ENCODE measurements around the gene PCDH8. TPM values are rescaled to one million over a fixed set of nuclear protein-coding genes. Genes with fewer than 3 reads are reported as not detected.

Gene PCDH8
- polyA plus RNA-seq, 1 experiment, result not detected

- no peak for DNase-seq (ENCODE audit: low read depth, low spot score)
- Histone ChIP-seq H3K4me3 (ENCODE audit: low read depth, low read length) (peak overlapping the region; percentile 55), H3K27ac (ENCODE audit: low read depth, low read length) (no peak overlapping the region), H3K9me3 (ENCODE audit: control insufficient read depth, insufficient read depth, low read length) (peaks cover 35% of the 10 kb centered on the region; the same call in 1 of the 2 replicates), H3K27me3 (ENCODE audit: control insufficient read depth, insufficient read depth, low read length) (peaks cover 51% of the 10 kb centered on the region)
- ChIA-PET POLR2A (interaction anchor here (0.9 kb wide), 1 partner anchor 199 kb away, joined by 3 read pairs; the partner anchor contains the start of gene SUGT1), CTCF (no interaction called here)
- no peak for TF ChIP-seq CTCF (IDR thresholded peaks at IDR 0.05; ENCODE audit: low read depth, low read length)
Observed at GRCh38 chr13:52851137-52851962, 2.9 kb upstream of the PCDH8 start.

DNA sequence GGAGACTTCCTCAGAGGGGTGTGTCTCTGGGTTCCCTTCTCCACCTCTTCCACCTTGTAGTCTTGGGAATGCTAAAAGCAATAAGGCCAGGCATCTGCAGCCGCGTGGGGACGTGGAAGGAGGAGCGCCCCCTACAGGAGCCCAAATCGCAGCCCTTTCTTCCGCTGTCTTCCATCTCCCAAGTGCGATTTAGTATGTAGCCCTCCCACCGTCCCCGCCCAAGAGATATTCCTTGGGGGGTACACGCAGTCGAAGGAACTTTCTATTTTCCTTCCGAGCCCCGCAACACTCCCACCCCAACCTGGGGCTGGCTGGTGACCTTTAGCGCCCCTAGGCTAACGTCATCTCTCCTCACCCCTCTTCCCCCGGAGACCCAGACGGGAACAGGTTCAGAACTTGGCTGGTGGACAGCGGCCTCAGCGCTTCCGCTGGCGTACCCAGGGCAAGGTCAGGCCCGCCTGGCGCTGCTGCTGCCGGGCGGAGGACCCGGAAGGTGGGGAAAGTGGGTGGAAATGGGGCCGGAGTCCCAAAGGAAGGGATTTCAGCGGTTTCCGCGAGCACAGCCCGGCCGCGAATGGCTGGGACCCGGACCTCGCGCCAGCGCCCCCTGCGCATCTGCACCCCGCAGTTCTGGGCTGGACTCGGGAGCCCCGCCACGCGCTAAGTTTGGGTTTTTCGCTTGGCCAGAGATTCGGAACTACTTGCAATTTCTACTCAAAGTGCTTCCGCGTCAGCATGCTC is 2.1 kb upstream of the PCDH8 start:
- Histone ChIP-seq H3K9me3 (ENCODE audit: control insufficient read depth, insufficient read depth, low read length) (peaks cover 40% of the 10 kb centered on the region; the same call in 1 of the 2 replicates), H3K4me3 (ENCODE audit: low read depth, low read length) (peak overlapping the region; percentile 55), H3K27me3 (ENCODE audit: control insufficient read depth, insufficient read depth, low read length) (peaks cover 56% of the 10 kb centered on the region), H3K27ac (ENCODE audit: low read depth, low read length) (no peak overlapping the region)
- ChIA-PET POLR2A (interaction anchor here (0.9 kb wide), 1 partner anchor 198 kb away, joined by 3 read pairs; the partner anchor contains the start of gene SUGT1), CTCF (no interaction called here)
- TF ChIP-seq CTCF (IDR thresholded peaks at IDR 0.05; ENCODE audit: low read depth, low read length), result no peak
- DNase-seq (ENCODE audit: low read depth, low spot score), result no peak

DNA sequence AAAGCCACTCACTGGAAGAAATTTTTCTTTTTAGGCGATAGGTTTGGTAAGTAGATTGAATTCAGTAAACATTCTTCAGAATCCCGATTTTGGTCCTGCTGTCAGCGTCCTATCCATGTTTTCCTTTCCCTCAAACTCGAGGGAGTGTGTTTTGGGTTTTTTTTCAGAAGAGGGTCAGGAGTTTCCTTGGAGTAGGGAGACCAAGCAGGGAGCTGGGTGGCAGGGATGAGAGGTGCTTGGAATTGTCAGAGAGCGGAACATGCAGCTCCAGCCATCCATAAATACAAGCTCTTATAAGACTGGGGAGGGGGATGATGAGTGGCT is 1.6 kb upstream of the PCDH8 start:
- ChIA-PET POLR2A (no interaction called here), CTCF (interaction anchor here (1.1 kb wide), 1 partner anchor 12 kb away, joined by 5 read pairs; no protein-coding TSS in a partner anchor)
- Histone ChIP-seq H3K9me3 (ENCODE audit: control insufficient read depth, insufficient read depth, low read length) (peaks cover 40% of the 10 kb centered on the region; the same call in 1 of the 2 replicates), H3K4me3 (ENCODE audit: low read depth, low read length) (no peak overlapping the region), H3K27me3 (ENCODE audit: control insufficient read depth, insufficient read depth, low read length) (peaks cover 61% of the 10 kb centered on the region), H3K27ac (ENCODE audit: low read depth, low read length) (no peak overlapping the region)
- DNase-seq (ENCODE audit: low read depth, low spot score), result no peak
- no peak for TF ChIP-seq CTCF (IDR thresholded peaks at IDR 0.05; ENCODE audit: low read depth, low read length)

GRCh38 chr13:52849291-52850071 is 1.0 kb upstream of the PCDH8 start:
- ChIA-PET POLR2A (no interaction called here), CTCF (interaction anchor here (0.6 to 1.1 kb wide), 2 partner anchors 12 to 48 kb away, joined by 4 to 5 read pairs; no protein-coding TSS in a partner anchor)
- H3K27ac ChIP-seq (ENCODE audit: low read depth, low read length), result no peak overlapping the region
- H3K4me3 ChIP-seq (ENCODE audit: low read depth, low read length), result no peak overlapping the region
- H3K9me3 ChIP-seq (ENCODE audit: control insufficient read depth, insufficient read depth, low read length), result peaks cover 40% of the 10 kb centered on the region; the same call in 1 of the 2 replicates
- no peak for DNase-seq (ENCODE audit: low read depth, low spot score)
- TF ChIP-seq CTCF (IDR thresholded peaks at IDR 0.05; ENCODE audit: low read depth, low read length), result no peak
- H3K27me3 ChIP-seq (ENCODE audit: control insufficient read depth, insufficient read depth, low read length), result peaks cover 66% of the 10 kb centered on the region
